GM12878 (cell line): ENCODE results near the gene NCAPH2. TPM values are rescaled to one million over a fixed set of nuclear protein-coding genes. Genes with fewer than 3 reads are reported as not detected.
A peak's percentile ranks its signal among the peaks of the same experiment; 100 is the strongest.
"Not testable (repeated sequence)": the region's sequence is repeated elsewhere in the genome, so short reads cannot be mapped to it uniquely, and the experiment has no call there.

Experiments
- ATAC-seq: fragments of 200-7000 bp; cut with Tn5 transposase; 3 replicates; pipeline ENCODE4 v1.9.1; 2020; ENCODE audit warnings: mild to moderate bottlenecking, moderate library complexity
- BruUV-seq: library from RNA; stranded (reverse); fragments of 400-500 nt; replicated peaks from 2 replicates; lab custom pipeline; 2021; lab: Mats Ljungman, UMichigan
- CTCF ChIA-PET: fragments of 300-600 bp; sonication (Branson Sonifier 250); formaldehyde crosslinking; extraction: SDS; loops from one replicate; lab custom pipeline; 2021; ENCODE audit warnings: inconsistent platforms; lab: Yijun Ruan, JAX
- POLR2A ChIA-PET: fragments of 350-600 bp; formaldehyde crosslinking; extraction: SDS; loops from one replicate; lab custom pipeline; 2021; ENCODE audit warnings: inconsistent platforms; lab: Charles Lee
- RAD21 ChIA-PET: fragments of 300-600 bp; sonication (Branson Sonifier 250); formaldehyde crosslinking; loops from one replicate; lab custom pipeline; 2023; ENCODE audit warnings: antibody characterized with exemption; ENCODE audit not compliant: unreplicated experiment; lab: Charles Lee
- SMC1A ChIA-PET: fragments of 300-600 bp; sonication (Branson Sonifier 250); formaldehyde crosslinking; loops from one replicate; lab custom pipeline; 2023; ENCODE audit not compliant: unreplicated experiment, uncharacterized antibody; lab: Charles Lee
- DNase-seq: peaks from one replicate; pipeline ENCODE4 v3.0.0-alpha.2; 2011; ENCODE audit warnings: low read depth, low spot score
- FAIRE-seq: peaks from 3 replicates; lab custom pipeline; 2011; peaks lifted over from hg19 to GRCh38; lab: Jason Lieb, UNC
- H2AFZ ChIP-seq: 2 replicates; pipeline ENCODE4 v1.6.0; 2011; ENCODE audit warnings: low read depth, low read length, control low read depth; ENCODE audit not compliant: control insufficient read depth
- H3K27ac ChIP-seq: 2 replicates; pipeline ENCODE4 v1.5.1; 2011; ENCODE audit warnings: control low read depth; ENCODE audit not compliant: control insufficient read depth, insufficient read depth
- H3K27me3 ChIP-seq, 2 experiments: replicated peaks in 1 of 2; 2 replicates each; pipeline versions ENCODE4 v1.6.0 to v1.6.1; 2011; ENCODE audit warnings: low read length in 1 of 2; ENCODE audit not compliant: control insufficient read depth in 2 of 2, insufficient read depth in 2 of 2
- H3K36me3 ChIP-seq, 2 experiments: 2 replicates each; pipeline ENCODE4 v1.5.1; 2011; ENCODE audit warnings: low read length in 1 of 2; ENCODE audit not compliant: control insufficient read depth in 2 of 2, insufficient read depth in 2 of 2
- H3K4me1 ChIP-seq: 2 replicates; pipeline ENCODE4 v1.6.1; 2011; ENCODE audit warnings: mild to moderate bottlenecking, low read length, moderate library complexity, mixed read lengths; ENCODE audit not compliant: control insufficient read depth, insufficient read depth
- H3K4me2 ChIP-seq: 2 replicates; pipeline ENCODE4 v1.6.0; 2011; ENCODE audit warnings: control low read depth; ENCODE audit not compliant: control insufficient read depth, insufficient read depth
- H3K4me3 ChIP-seq: fragments of 200-600 bp; sonication (generic); 2 replicates; pipeline ENCODE4 v1.5.1; 2016
- H3K79me2 ChIP-seq: 2 replicates; pipeline ENCODE4 v1.6.0; 2011; ENCODE audit warnings: low read length; ENCODE audit not compliant: control insufficient read depth, insufficient read depth
- H3K9ac ChIP-seq: 2 replicates; pipeline ENCODE4 v1.8.0; 2011; ENCODE audit warnings: low read length, control low read depth, mixed read lengths; ENCODE audit not compliant: control insufficient read depth, insufficient read depth
- H3K9me3 ChIP-seq: replicated peaks from 3 replicates; pipeline ENCODE4 v1.5.1; 2011; ENCODE audit warnings: mild to moderate bottlenecking, low read length; ENCODE audit not compliant: control insufficient read depth, insufficient read depth
- H4K20me1 ChIP-seq: 2 replicates; pipeline ENCODE4 v1.6.0; 2011; ENCODE audit not compliant: control insufficient read depth, insufficient read depth
- BHLHE40 ChIP-seq, 2 experiments: fragments of 450-650 bp in 1 of 2; IDR thresholded peaks; 2 replicates each; pipeline ENCODE4 v1.6.1; 2011 to 2017; ENCODE audit warnings: low read depth in 2 of 2, borderline replicate concordance in 1 of 2, improper control_type of control experiment in 1 of 2, low read length in 1 of 2, mild to moderate bottlenecking in 1 of 2
- NR2F1 ChIP-seq: fragments of 450-650 bp; conservative IDR thresholded peaks from 2 replicates; pipeline ENCODE4 v1.6.1; 2017; ENCODE audit warnings: mild to moderate bottlenecking
- PBX3 ChIP-seq: IDR thresholded peaks from 2 replicates; pipeline ENCODE4 v1.6.1; 2011; ENCODE audit warnings: mild to moderate bottlenecking, low read depth, low read length, moderate library complexity; ENCODE audit not compliant: insufficient replicate concordance
- PKNOX1 ChIP-seq: fragments of 450-650 bp; IDR thresholded peaks from 2 replicates; pipeline ENCODE4 v1.6.1; 2016; ENCODE audit warnings: mild to moderate bottlenecking
- SRF ChIP-seq, 2 experiments: IDR thresholded peaks; 2 replicates each; pipeline ENCODE4 v1.6.1; 2011; ENCODE audit warnings: low read depth in 2 of 2, low read length in 2 of 2, mild to moderate bottlenecking in 1 of 2, moderate library complexity in 1 of 2
- USF1 ChIP-seq: IDR thresholded peaks from 2 replicates; pipeline ENCODE4 v1.6.1; 2011; ENCODE audit warnings: borderline replicate concordance, low read depth, mild to moderate bottlenecking, moderate library complexity, mixed read lengths, low read length; ENCODE audit not compliant: insufficient read depth; ENCODE audit errors: extremely low read length
- USF2 ChIP-seq: IDR thresholded peaks from 2 replicates; pipeline ENCODE4 v1.6.1; 2011; ENCODE audit warnings: low read depth, low read length, improper control_type of control experiment, borderline replicate concordance
- ZBTB4 ChIP-seq: fragments of 450-650 bp; formaldehyde crosslinking; IDR thresholded peaks from 2 replicates; pipeline ENCODE4 v1.4.0; 2022; ENCODE audit warnings: mild to moderate bottlenecking, moderate library complexity
- WGBS: methylation state at CpG from one replicate; pipeline ENCODE4 v1.1.6; 2016; ENCODE audit warnings: low lambda C conversion rate; ENCODE audit not compliant: insufficient replicate concordance, insufficient coverage; ENCODE audit errors: missing lambda C conversion rate; 5-methylcytosine and 5-hydroxymethylcytosine counted together
- in situ Hi-C: fragments of 300-500 bp; cut with MboI; formaldehyde crosslinking; loops from 9 replicates; pipeline ENCODE4 v1.14.3; 2018; ENCODE audit warnings: mixed read lengths
- intact Hi-C: fragments of 100-400 bp; cut with micrococcal nuclease; formaldehyde crosslinking; loops from one replicate; pipeline ENCODE4 v1.14.2; 2022; ENCODE audit not compliant: unreplicated experiment
- polyA plus RNA-seq, 11 experiments: library from polyadenylated mRNA; depleted of rRNA in 4 of 11; unstranded in 6 of 11; stranded (reverse) in 5 of 11; fragments of >200 nt; fragmentation: Nextera tagmentation in 4 of 11; fragmentation: Illumina TruSeq in 1 of 11; extraction: Ambion mirVana in 4 of 11; extraction: Trizol in 1 of 11; gene quantifications; 1 replicate in 1 of 11; 2 replicates in 10 of 11; pipeline versions ENCODE4 v1.2.1 to v1.2.3, GENCODE V29; 2011 to 2016; ENCODE audit warnings: inconsistent platforms in 2 of 11, missing spikeins in 2 of 11, low read depth in 1 of 11
- total RNA-seq, 4 experiments: library from RNA; depleted of rRNA in 3 of 4; stranded (reverse); fragments of >200 nt in 3 of 4; fragmentation: Illumina TruSeq in 1 of 4; extraction: Trizol in 1 of 4; gene quantifications; 2 replicates each; pipeline versions ENCODE4 v1.2.1 to v1.2.3, GENCODE V29; 2013 to 2021

Gene NCAPH2
- total and polyA plus RNA-seq, 10 of the 15 experiments (the other 5 are each of a cell fraction or from before 2014, with no cell fraction given): 5.0 to 110 (median 59.9) TPM

GRCh38 chr22:50533856-50534711, 26.1 kb downstream of the NCAPH2 start:
- H3K36me3 ChIP-seq, ATAC-seq, H2AFZ ChIP-seq, intact Hi-C loops, H4K20me1 ChIP-seq, DNase-seq, H3K9me3 ChIP-seq, H3K27me3 ChIP-seq: not testable (repeated sequence)
- H3K4me3 ChIP-seq: peak overlapping the region; percentile 51
- TSS peak; percentile 51 for BruUV-seq
- SMC1A ChIA-PET: interaction anchor here (0.6 to 3.3 kb wide), 3 partner anchors 9 to 88 kb away, joined by 3 to 13 read pairs (median 10); partner anchors contain the start of gene SCO2
- RAD21 ChIA-PET: interaction anchor here (0.9 to 2.6 kb wide), 6 partner anchors 8 to 87 kb away, joined by 3 to 12 read pairs (median 5); partner anchors contain the start of genes KLHDC7B and SCO2
- in situ Hi-C loops: loop anchor here (10.0 kb wide), 1 partner anchor 569 kb away; the partner anchor contains the start of gene PIM3
- CTCF ChIA-PET: interaction anchor here (0.6 to 2.0 kb wide), 6 partner anchors 8 to 112 kb away, joined by 3 to 11 read pairs (median 4); partner anchors contain the start of gene SCO2
- H3K4me1 ChIP-seq: peaks cover 49% of the 10 kb centered on the region
- peaks cover 42% of the 10 kb centered on the region for H3K79me2 ChIP-seq
- WGBS: 35% methylated on average over 21 of the region's 21 CpGs
- H3K27ac ChIP-seq: peak overlapping the region; percentile 95
- H3K9ac ChIP-seq: peak overlapping the region; percentile 76
- POLR2A ChIA-PET: interaction anchor here (0.6 to 10.0 kb wide), 11 partner anchors 7 to 343 kb away, joined by 3 to 232 read pairs (median 5); partner anchors contain the start of genes CHKB, KLHDC7B, SCO2 and SYCE3
- peak; percentile 81 for FAIRE-seq
- peak overlapping the region; percentile 40 for H3K4me2 ChIP-seq
- TF ChIP-seq NR2F1 (peak; percentile 46; the same call in 1 of the 2 replicates), SRF (IDR thresholded peaks at IDR 0.05; ENCODE audit: low read depth in 2 of 2, low read length in 2 of 2) (peak; percentile 54 to 84), ZBTB4 (CRISPR knock-in tag) (peak; percentile 90; the same call in 1 of the 2 replicates), USF2 (peak; percentile 58), PKNOX1 (peak; percentile 95), BHLHE40 (IDR thresholded peaks at IDR 0.05; ENCODE audit: borderline replicate concordance in 1 of 2, low read depth in 2 of 2, low read length in 1 of 2) (peak; percentile 68 to 93), USF1 (peak; percentile 53), PBX3 (peak; percentile 83)
